G401 (cell line): ENCODE measurements around the gene WDR5. TPM values are rescaled to one million over a fixed set of nuclear protein-coding genes. Genes with fewer than 3 reads are reported as not detected.

ENCODE experiments used
- DNase-seq: peaks from one replicate; pipeline ENCODE4 v3.0.0-alpha.2; 2015; ENCODE audit warnings: low spot score
- in situ Hi-C: cut with HindIII; loops from 2 replicates; pipeline ENCODE4 v1.10.0; 2016; ENCODE audit warnings: low sequenced_read_pairs, mixed read lengths
- total RNA-seq: library from RNA; depleted of rRNA; stranded (reverse); fragments of >200 nt; shearing (Covaris generic); gene quantifications from 2 replicates; pipeline ENCODE4 v1.2.3, GENCODE V29; 2014

WDR5 gene
- total RNA-seq, 1 experiment from 2014 or later = 42.5 TPM

DNA sequence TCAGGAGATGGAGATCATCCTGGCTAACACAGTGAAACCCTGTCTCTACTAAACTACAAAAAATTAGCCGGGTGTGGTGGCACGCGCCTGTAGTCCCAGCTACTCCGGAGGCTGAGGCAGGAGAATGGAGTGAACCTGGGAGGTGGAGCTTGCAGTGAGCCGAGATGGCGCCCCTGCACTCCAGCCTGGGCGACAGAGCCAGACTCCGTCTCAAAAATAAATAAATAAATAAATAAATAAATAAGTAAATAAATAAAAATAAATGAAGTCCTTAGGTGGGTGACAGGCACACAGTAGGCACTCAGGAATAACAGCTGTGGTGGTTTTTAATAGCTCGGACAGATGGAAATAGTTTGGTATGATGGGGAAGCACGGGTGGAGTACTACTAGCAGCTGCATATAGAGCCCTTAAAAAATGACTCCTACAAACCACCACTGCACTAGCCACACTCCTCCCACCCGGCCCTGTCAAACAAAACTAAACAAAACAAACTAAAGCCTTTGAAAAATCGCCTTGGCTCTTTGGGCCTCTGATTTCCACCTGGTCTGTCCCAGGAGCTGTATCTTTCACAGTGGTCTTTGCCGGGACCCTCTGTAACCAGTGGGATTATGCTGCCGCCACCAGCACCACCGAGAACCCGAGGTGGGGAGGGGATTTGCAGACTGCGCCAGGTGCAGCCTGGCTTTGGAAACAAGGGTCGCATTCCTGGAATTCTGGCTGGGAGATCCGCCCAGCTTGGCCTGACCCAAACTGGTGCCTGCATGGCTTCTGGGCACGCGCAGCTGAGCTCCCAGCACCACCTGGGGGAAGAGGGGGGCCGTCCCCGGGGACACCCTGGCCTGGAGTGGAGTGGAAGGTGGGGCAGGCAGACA is 5.1 kb upstream of the WDR5 start:
- peak; percentile 16 for DNase-seq
- in situ Hi-C loops = no loop called here

DNA sequence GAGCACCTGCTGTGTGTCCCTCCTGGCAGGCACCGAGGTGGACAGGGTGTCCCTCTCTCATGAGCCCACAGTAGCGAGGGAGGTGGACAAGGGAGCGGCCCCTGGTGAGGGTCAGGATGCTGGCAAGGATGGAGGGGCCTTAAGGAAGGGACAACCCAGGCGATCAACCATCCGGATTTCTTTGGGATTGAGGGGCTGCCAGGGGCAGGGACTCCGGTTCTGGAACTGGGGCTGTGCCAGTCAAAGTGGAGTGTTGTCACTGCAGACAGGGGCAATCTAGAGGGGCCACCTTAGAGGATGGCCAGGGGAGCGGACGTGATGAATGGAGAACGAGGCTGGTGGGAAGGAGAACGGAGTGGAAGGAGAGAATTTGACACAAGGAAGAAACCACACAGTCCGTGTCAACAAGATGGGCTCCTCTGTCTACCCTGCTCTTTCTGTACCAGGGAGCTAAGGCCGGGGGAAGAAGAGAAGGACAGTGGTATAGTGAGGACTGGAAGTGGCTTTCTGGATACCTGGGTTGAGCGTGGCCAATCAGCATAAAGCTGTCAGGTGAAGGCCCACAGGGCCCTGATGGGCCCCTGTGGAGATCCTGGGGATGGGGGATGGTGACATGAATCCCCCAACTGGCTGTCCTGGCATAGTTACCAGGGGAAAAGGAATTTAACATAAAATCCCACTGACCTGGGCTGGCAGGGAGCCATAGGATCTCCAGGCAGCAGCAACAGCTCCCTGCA is 4.2 kb upstream of the WDR5 start:
- no peak for DNase-seq
- in situ Hi-C loops = no loop called here

DNA sequence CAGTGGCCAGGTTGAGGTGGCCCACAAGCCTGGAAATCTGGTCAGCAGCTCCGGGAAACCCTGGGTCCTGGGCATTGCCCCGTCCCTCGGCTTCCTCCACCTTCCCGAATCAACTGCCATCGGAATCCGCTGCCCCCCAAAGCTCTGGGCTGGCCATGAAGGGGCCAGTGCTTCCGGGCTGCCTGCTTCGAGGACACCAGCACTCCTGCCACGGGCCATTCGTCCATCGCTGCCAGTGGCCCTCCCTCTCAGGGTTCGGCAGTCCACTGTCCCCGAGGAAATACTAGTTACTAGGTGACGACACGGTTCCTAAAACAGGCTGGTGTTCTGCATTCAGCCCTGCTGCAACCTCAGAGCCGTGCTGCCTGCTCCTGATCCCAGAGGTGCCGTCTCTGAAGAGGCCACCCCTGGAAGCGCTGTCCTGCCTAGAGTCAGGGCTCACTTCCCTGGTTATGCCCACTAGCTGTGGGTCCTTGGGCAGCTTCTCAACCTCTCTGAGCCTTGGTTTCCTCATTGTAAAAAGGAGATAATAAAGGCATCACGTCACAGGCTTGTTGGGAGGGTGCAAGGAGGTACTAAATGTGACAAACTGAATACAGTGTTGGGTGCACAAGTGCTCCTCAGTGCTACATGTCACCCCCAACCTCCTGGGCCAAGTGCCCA is 3.5 kb upstream of the WDR5 start:
- no peak for DNase-seq
- in situ Hi-C loops = no loop called here

DNA sequence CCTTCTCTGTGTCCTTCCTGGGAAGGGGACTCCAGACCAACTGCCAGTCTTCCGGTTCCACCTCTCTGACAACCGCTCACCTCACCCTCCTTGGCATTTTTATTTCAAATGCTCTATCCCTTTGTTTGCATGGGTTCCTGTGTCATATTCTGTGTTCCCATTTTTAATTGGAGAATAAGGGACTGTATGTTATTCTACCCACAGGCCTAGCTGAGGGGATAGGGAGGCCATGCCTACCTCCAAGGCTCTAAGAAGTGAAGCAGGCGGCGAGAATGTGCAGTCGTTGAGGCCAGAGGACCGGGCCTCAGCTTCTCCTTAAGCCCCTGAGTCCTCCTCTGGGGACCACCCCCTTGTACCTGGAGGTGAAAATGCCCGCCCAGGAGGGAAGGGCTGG is 936 bp upstream of the WDR5 start:
- in situ Hi-C loops = no loop called here
- peak; percentile 67 for DNase-seq

DNA sequence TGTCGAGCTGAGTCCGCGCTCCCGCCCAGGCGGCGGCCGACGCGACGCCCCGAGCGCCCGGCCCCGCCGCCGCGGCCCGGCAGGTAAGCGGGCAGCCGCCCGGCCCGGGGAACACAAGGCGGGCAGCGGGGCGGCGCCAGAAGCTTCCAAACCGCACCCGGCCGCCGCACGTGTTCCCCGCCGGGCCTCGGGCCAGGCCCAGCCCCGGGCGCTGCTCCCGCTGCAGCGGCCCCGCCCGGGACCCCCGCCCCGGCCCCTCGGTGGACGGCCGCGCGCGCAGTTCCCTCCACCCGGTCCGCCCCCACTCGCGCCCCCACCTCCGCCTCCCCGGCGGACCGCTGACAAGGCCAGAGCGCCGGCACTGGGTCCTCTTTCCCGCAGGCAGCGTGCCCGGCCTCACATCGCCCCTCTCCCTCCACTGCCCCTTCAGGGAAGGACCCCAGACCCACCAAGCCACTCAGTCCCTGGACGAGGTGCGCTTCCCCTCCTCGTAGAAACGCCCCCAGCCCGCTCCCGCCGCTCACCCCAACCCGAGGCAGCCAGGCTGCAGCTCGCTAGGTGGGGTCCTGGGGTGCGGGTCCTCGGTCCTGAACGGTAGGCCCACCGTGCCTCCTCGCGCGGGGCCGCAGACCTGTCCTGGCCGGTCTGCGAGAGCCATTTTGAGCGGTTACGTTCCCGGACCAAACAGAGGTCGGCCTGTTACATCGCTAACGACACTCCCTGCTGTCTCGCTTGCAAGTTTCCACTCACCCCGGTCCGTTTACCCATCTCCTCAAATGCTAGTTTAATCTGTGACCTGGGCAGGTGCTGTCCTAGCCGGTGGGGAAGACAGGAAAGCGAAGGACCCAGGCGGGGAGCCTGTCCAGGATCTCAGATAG is 475 bp downstream of the WDR5 start:
- in situ Hi-C loops = no loop called here
- peak; percentile 24 for DNase-seq

DNA sequence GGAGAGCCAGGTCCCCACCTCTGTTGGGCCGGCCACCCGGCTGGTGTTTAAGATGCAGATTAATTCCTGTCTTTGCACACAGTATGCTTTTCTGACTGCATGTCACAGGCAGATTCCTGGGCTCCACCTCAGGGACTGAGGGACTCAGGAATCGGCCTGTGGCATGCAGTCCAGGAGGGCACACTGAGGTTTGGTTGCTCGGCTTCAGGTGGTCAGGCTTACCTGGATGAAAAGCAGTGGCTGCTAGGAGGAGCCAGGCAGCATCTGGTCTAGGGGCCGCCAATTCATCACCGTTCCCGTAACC is 1.1 kb downstream of the WDR5 start:
- no peak for DNase-seq
- in situ Hi-C loops = no loop called here

DNA sequence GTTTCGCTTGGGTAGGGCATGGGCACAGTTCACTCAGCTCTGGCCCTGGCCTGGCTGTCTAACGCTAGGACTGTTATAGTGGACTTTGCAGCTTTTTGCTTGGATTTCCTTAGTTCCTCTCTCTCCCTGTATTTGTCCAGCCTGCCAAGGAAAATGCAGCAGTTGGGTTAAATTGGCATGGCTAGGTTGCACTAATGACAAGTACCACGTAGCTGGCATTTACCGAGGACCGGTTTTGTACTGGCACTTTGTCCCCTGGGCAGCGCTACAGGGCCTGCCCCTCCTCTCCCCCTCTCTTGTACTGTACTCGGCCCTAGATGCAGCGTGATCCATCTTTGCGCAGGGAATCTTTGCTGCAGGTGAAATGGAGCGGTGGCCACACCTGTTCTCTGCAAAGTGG is 2.4 kb downstream of the WDR5 start:
- in situ Hi-C loops = no loop called here
- DNase-seq = peak; percentile 45

DNA sequence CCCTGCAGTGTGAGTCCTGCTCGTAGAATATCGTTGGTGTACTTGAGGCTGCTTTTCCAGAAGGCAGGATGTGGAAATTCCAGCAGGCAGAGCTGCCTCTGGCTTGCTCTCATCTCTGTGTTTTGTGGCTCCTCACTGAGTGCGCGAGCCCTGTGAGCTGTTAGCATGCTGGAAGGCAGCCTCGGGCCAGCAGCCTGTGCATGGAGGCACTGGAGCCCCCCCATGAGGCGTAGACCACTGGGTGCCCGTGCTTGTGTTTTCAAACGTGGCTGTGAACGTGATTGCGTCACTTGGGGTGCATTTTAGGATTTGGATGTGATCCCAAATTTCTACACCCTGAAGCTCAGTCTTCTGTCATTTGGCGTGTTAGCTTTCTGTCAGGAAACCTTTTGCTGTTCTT is 3.2 kb downstream of the WDR5 start:
- peak; percentile 68 for DNase-seq
- in situ Hi-C loops = no loop called here

DNA sequence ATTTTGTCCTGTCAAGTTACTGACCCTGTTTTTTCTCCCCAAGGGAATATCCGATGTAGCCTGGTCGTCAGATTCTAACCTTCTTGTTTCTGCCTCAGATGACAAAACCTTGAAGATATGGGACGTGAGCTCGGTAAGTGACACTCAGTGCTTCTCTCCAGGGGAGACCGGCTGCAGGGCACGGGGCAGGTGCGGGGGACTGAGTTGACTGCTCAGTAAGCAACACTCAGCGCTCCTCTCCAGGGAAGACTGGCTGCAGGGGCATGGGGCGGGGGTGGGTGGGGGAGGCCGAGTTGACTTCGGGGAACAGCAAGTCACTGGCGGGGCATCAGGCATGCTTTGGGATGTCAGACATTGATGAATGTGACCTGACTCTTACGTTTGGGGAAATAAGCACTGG is 6.0 kb downstream of the WDR5 start:
- no peak for DNase-seq
- in situ Hi-C loops = no loop called here

DNA sequence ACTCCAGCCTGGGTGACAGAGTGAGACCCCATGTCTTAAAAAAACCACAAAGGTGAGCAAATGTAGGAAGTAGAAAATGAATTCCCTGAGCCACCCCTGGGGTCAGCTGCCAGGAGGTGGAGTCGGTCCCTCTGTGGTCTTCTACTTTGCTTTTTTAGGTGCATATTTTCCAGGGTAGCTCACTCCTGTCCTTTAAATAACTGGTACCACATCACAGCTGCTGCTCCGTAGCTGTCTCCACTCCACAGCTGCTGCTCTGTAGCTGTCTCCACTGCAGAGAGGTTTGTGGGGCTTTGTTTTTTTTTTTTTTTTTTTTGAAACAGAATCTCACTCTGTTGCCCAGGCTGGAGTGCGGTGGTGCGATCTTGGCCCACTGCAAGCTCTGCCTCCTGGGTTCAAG is 8.9 kb downstream of the WDR5 start:
- in situ Hi-C loops = no loop called here
- DNase-seq = no peak

DNA sequence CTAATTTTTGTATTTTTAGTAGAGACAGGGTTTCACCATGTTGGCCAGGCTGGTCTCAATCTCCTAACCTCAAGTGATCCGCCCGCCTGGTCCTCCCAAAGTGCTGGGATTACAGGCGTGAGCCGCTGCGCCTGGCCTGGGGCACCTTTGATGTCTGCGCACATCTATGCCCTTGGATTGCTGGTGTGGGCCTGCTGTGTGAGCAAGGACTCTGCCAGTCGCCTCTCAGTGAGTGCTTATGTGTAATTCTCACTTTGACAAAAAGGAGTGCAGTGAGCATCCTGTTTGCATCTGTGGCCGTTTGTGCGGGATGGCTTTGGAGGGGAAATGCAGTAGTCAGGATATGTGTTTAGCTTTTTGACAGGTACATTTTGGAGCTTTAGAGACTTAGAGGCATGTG is 9.4 kb downstream of the WDR5 start:
- in situ Hi-C loops = no loop called here
- DNase-seq = no peak

DNA sequence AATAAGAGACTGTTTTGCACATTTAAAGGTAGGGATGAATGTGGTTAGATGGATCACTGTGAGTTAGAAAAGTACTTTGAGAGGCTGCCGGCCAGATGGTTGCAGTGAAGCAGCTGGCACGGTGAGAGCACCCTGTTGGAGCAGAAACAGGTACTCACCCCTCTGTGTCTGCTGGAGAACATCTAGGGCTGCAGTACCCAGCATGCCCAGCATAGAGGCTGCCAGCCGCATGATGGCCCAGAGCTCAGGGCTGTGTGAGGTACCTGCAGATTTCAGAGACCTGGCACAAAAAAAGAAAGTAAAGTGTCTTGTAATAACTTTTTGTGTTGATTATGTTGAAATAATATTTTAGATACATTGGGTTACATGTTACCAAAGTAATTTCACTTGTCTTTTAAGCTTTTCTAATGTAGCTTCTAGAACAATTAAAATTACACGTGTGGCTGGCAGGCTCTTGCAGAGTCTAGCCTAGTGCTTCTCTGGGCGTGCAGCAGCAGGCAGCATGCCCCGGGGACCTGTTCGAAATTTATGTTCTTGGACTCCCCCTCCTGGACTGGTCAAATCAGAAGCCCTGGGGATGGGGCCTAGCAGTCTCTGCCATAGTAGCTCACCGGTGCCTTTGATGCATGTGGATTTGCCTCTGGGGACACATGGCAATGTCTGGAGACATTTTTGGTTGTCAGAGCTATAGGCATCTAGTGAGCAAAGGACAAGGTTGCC is 11.1 kb downstream of the WDR5 start:
- in situ Hi-C loops = no loop called here
- no peak for DNase-seq

DNA sequence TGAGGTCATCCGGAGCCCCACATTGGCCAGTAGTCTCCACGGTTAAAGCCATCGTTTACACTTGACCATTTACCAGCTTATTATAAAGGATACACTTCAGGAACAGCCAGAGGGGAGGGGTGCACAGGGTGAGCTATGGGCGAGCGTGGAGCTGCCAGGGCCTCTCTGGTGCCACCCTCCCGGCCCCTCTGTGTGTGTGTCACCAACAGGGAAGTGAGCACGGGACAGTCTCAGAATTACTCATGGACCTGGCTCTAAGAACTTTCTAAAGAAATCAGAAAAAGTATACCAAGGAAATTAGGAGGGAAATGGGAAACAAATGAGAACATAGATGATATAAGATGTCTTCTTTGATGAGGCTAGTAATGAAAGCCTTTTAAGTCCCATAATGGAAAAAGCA is 13.5 kb downstream of the WDR5 start:
- DNase-seq = no peak
- in situ Hi-C loops = no loop called here

DNA sequence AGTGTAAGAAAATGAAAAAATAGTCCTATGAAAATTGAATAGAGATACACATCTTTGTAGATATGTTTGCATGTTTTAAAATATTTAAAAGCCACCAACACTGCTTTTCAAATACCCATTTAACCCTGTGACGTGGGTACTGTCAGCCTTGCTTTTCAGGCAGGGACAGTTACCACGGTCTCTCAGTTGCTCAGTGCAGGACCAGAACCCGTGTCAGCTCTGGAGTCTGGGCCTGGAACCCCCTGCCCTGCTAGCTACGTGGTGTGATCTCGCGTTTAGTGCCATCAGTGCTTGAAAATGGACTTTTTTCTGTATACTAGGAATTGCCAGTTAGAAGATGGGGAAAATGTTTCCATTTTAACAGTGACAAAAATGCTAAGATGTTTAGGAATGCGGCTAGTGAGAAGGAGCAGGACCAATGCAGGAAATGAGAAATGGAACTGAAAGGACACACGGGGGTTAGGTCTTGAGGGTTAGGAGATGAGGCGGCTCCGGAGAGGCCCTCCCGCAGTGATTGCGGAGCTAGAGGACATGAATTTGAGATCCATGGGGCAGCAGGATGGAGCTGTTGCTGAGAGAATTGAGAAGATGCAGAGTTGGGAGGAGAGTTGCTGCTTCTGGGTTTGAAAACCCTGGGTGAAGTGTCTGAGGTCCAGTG is 14.8 kb downstream of the WDR5 start:
- in situ Hi-C loops = no loop called here
- no peak for DNase-seq

DNA sequence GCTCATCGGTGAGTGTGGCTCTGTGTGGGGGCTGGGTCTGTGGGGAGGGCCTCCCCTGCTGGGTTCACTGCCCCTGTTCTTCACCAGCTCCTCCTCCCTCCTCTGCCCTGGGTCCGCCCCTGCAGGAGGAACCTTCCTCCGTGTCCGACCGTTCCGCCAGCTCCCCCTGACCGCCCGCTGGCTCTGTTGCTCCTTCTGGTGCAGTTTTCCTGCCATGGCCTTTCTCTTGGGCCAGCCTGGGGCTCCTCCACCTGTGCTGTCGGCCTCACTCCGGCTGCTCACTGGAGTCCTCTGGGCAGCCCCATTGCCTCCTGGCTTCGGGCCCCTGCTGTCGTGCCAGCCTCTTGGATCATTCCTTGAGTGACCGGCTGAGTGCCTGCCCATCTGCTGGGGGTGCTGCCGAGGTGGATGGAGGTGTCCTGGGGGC is 16.2 kb downstream of the WDR5 start:
- peak; percentile 94 for DNase-seq
- in situ Hi-C loops = no loop called here

DNA sequence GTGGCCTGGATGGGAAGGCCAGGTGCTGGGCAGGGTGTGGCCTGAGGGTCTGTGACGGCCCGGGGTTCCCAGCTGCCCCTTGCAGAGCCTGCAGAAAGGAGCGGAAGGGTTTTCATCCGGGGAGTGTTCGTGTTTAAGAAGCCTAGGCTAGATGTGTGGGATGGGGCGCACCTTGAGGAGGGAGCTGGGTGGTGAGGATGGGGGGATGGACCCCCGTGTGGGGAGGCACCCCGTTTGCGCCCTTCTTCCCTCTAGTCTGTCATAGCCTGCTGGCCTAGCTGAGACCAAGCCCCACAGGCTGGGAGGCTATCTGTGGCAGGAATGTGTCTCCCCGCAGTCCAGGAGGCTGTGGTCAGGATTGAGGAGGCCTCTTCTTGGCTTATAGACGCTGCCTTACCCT is 16.6 kb downstream of the WDR5 start:
- DNase-seq = no peak
- in situ Hi-C loops = no loop called here

DNA sequence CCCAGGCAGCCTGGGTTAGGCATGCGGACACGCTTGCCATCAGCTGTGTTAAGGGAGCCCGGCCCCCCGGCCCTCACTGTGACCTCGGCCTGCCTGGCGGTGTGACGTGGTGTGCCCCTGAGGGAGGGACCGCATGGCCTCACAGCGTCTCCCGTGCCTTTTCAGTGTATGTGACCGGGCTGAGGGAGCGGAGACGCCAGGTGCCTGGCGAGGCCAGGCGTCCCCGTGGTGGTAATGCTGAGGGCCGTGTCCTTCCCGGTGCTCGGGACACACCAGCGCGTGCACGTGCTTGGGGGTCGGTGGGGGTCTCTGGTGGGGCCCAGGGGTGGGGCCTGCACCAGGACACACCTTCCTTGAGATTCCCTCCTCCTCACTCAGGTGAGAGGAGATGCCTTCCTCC is 17.6 kb downstream of the WDR5 start:
- DNase-seq = no peak
- in situ Hi-C loops = no loop called here

DNA sequence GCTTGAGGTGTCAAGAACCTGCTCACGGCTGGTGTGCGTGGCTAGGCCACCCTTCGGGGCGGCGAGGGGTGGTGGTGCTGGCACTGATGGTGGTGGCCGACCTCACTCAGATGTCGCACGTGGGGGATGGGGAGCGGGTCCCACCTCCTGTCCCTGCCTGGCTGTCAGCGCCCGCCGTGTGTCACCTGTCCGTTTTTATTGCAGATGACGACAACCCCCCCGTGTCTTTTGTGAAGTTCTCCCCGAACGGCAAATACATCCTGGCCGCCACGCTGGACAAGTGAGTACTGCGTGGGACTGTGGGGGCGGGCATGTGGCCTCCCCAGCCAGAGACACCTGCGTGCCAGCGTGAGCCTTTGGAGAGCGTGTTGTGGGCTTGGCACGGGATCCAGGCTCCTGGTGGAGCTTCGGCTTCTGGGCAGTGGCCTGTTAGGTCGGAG is 18.4 kb downstream of the WDR5 start:
- DNase-seq = no peak
- in situ Hi-C loops = no loop called here
